ENCODE data around the gene CAPN1. TPM values are rescaled to one million over a fixed set of nuclear protein-coding genes. Genes with fewer than 3 reads are reported as not detected.

The CAPN1 gene
- total RNA-seq, 1 donor: 102 TPM

GRCh38 chr11:65187146-65187675 is 5.5 kb downstream of the CAPN1 start:
- Histone ChIP-seq H3K27ac (ENCODE audit: low read depth, low read length) (no peak overlapping the region), H3K4me2 (ENCODE audit: insufficient read depth, low read length) (no peak overlapping the region), H4K20me1 (ENCODE audit: insufficient read depth, low read length) (peaks cover 7% of the 10 kb centered on the region), H3K9me3 (ENCODE audit: low read depth, low read length) (no peaks in the 10 kb centered on the region), H3K27me3 (ENCODE audit: insufficient read depth, low read length) (no peaks in the 10 kb centered on the region), H3K36me3 (ENCODE audit: insufficient read depth, low read length) (peaks cover 58% of the 10 kb centered on the region), H2AFZ (ENCODE audit: low read length) (no peak overlapping the region), H3K4me1 (ENCODE audit: insufficient read depth, low read length) (peaks cover 7% of the 10 kb centered on the region), H3K4me3 (ENCODE audit: insufficient read depth, low read length) (no peak overlapping the region), H3K79me2 (ENCODE audit: insufficient read depth, low read length) (peaks cover 35% of the 10 kb centered on the region)
- no peak for DNase-seq (ENCODE audit: insufficient read length, low spot score, missing footprints)
- TF ChIP-seq, protein P1, sequence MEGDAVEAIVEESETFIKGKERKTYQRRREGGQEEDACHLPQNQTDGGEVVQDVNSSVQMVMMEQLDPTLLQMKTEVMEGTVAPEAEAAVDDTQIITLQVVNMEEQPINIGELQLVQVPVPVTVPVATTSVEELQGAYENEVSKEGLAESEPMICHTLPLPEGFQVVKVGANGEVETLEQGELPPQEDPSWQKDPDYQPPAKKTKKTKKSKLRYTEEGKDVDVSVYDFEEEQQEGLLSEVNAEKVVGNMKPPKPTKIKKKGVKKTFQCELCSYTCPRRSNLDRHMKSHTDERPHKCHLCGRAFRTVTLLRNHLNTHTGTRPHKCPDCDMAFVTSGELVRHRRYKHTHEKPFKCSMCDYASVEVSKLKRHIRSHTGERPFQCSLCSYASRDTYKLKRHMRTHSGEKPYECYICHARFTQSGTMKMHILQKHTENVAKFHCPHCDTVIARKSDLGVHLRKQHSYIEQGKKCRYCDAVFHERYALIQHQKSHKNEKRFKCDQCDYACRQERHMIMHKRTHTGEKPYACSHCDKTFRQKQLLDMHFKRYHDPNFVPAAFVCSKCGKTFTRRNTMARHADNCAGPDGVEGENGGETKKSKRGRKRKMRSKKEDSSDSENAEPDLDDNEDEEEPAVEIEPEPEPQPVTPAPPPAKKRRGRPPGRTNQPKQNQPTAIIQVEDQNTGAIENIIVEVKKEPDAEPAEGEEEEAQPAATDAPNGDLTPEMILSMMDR (IDR thresholded peaks at IDR 0.05; ENCODE audit: extremely low read depth, low read depth, low read length): no peak

DNA sequence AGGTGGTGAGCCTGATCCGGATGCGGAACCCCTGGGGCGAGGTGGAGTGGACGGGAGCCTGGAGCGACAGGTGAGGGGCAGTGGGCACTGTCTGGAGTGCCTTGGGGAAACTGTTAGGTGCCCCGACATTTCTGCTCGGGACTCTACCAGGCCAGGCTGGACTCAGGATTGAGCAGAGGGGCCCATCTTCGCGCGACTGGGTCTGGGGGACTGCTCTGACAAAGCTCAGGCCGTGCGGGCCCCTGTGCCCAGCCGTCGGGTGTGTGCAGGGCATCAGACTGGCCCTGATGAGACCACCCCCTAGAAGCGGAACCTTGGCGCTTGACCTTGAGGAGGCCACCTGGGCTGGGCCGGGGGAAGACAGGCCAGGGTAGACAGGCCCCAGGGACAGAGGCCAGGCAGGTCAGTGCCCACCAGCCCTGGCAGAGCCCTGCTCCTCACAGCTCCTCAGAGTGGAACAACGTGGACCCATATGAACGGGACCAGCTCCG is 6.3 kb downstream of the CAPN1 start:
- no peak overlapping the region for H3K27ac ChIP-seq (ENCODE audit: low read depth, low read length)
- DNase-seq (ENCODE audit: insufficient read length, low spot score, missing footprints): no peak
- no peaks in the 10 kb centered on the region for H3K27me3 ChIP-seq (ENCODE audit: insufficient read depth, low read length)
- H3K4me3 ChIP-seq (ENCODE audit: insufficient read depth, low read length): no peak overlapping the region
- peaks cover 5% of the 10 kb centered on the region for H4K20me1 ChIP-seq (ENCODE audit: insufficient read depth, low read length)
- peaks cover 60% of the 10 kb centered on the region for H3K36me3 ChIP-seq (ENCODE audit: insufficient read depth, low read length)
- TF ChIP-seq, protein P1 (IDR thresholded peaks at IDR 0.05; ENCODE audit: extremely low read depth, low read depth, low read length): no peak
- no peaks in the 10 kb centered on the region for H3K4me1 ChIP-seq (ENCODE audit: insufficient read depth, low read length)
- no peak overlapping the region for H2AFZ ChIP-seq (ENCODE audit: low read length)
- H3K4me2 ChIP-seq (ENCODE audit: insufficient read depth, low read length): no peak overlapping the region
- H3K79me2 ChIP-seq (ENCODE audit: insufficient read depth, low read length): peaks cover 27% of the 10 kb centered on the region
- H3K9me3 ChIP-seq (ENCODE audit: low read depth, low read length): no peaks in the 10 kb centered on the region

- H3K36me3 ChIP-seq (ENCODE audit: insufficient read depth, low read length): peaks cover 60% of the 10 kb centered on the region
- TF ChIP-seq, protein P1 (IDR thresholded peaks at IDR 0.05; ENCODE audit: extremely low read depth, low read depth, low read length): no peak
These were observed 6.8 kb downstream of the CAPN1 start for GRCh38 chr11:65188486-65188885.

DNA sequence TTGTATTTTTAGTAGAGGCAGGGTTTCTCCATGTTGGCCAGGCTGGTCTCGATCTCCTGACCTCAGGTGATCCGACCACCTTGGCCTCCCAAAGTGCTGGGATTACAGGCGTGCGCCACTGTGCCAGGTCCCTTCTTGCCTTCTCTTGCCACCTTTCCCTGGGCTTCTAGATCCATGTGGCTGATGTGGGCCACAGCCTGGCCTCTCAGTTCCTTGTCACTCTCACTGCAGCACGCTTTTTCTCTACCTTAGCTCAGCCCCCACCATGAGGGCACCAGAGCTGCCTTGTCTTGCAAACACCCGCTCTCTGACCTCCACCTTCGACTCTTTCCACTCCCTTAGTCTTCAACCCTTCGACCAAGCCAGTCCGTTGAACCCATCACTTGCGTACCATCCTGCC is 7.5 kb downstream of the CAPN1 start:
- H2AFZ ChIP-seq (ENCODE audit: low read length): no peak overlapping the region
- no peaks in the 10 kb centered on the region for H3K9me3 ChIP-seq (ENCODE audit: low read depth, low read length)
- H3K4me2 ChIP-seq (ENCODE audit: insufficient read depth, low read length): no peak overlapping the region
- H3K36me3 ChIP-seq (ENCODE audit: insufficient read depth, low read length): peaks cover 57% of the 10 kb centered on the region
- DNase-seq (ENCODE audit: insufficient read length, low spot score, missing footprints): no peak
- no peaks in the 10 kb centered on the region for H4K20me1 ChIP-seq (ENCODE audit: insufficient read depth, low read length)
- peaks cover 15% of the 10 kb centered on the region for H3K79me2 ChIP-seq (ENCODE audit: insufficient read depth, low read length)
- H3K27ac ChIP-seq (ENCODE audit: low read depth, low read length): no peak overlapping the region
- H3K4me1 ChIP-seq (ENCODE audit: insufficient read depth, low read length): no peaks in the 10 kb centered on the region
- no peak overlapping the region for H3K4me3 ChIP-seq (ENCODE audit: insufficient read depth, low read length)
- H3K27me3 ChIP-seq (ENCODE audit: insufficient read depth, low read length): no peaks in the 10 kb centered on the region
- TF ChIP-seq, protein P1 (IDR thresholded peaks at IDR 0.05; ENCODE audit: extremely low read depth, low read depth, low read length): no peak

More at GRCh38 chr11:65188486-65188885, 6.8 kb downstream of the CAPN1 start:
- Histone ChIP-seq H4K20me1 (ENCODE audit: insufficient read depth, low read length) (peaks cover under 1% of the 10 kb centered on the region), H3K27ac (ENCODE audit: low read depth, low read length) (no peak overlapping the region), H2AFZ (ENCODE audit: low read length) (no peak overlapping the region), H3K27me3 (ENCODE audit: insufficient read depth, low read length) (no peaks in the 10 kb centered on the region), H3K79me2 (ENCODE audit: insufficient read depth, low read length) (peaks cover 22% of the 10 kb centered on the region), H3K4me1 (ENCODE audit: insufficient read depth, low read length) (no peaks in the 10 kb centered on the region), H3K9me3 (ENCODE audit: low read depth, low read length) (no peaks in the 10 kb centered on the region), H3K4me2 (ENCODE audit: insufficient read depth, low read length) (no peak overlapping the region), H3K4me3 (ENCODE audit: insufficient read depth, low read length) (no peak overlapping the region)
- no peak for DNase-seq (ENCODE audit: insufficient read length, low spot score, missing footprints)
